GM06990 (cell line): ENCODE data around the gene ACOX1.

Experiments
- DNase-seq: peaks from one replicate; pipeline ENCODE4 v3.0.0-alpha.2; 2011; ENCODE audit not compliant: insufficient read length; ENCODE audit errors: extremely low read depth
- H3K27me3 ChIP-seq: replicated peaks from 2 replicates; pipeline ENCODE4 v1.6.0; 2011; ENCODE audit warnings: low read length; ENCODE audit not compliant: control insufficient read depth, insufficient read depth
- H3K36me3 ChIP-seq: 2 replicates; pipeline ENCODE4 v1.5.1; 2011; ENCODE audit warnings: low read length; ENCODE audit not compliant: control insufficient read depth, insufficient read depth
- H3K4me3 ChIP-seq: replicated peaks from 2 replicates; pipeline ENCODE4 v1.5.1; 2011; ENCODE audit warnings: low read depth, mild to moderate bottlenecking, control low read depth, low read length
- TF ChIP-seq, protein P1 (sequence below): IDR thresholded peaks from 2 replicates; pipeline ENCODE4 v1.5.1; 2011; ENCODE audit warnings: low read length, control low read depth, mild to moderate bottlenecking, inconsistent platforms; ENCODE audit not compliant: insufficient read depth, poor library complexity, severe bottlenecking

The ACOX1 gene

DNA sequence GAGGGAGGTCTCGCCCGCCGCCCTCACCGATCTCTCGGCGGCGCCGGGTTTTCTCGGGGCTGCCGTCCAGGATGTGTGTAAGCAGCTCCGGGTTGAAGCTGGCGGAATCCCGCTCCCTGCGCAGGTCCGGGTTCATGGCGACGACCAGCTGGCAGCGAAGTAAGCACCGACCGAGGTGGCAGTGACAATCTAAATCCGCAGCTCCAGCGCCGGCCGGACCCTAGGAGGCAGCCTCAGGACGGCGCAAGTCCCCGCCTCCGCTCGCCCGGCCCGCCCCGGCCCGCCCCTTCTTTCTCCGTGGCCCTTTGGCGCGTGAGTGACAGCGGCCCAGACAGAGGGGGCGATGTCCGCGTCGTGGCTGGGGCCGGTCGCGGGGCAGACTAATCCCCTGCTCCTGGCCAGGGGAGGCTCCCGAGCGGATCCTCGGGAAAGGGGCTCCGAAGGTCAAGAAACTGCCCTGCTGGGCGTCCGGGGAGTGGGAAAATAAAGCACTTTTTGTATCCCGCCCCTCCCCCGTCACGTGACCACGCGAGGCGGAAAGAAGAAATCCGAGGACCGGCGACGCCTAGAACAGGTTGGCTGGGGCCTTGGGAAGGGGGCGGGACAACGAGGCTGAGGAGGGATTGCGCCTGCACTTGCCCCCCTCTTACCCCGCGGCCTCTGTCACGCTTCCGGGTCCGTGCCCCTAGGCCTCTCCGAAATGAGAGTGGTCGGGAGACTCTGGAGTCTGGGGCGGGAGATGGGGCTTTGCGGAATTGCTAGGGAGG, at the start of gene ACOX1, which contains the start of gene TEN1:
Gene ACOX1 (minus strand): TSS at position 229 of the 767 bp plus-strand sequence. CDS start 93 bp downstream, at position 136.
Gene TEN1 (plus strand): TSS at position 303 of the 767 bp plus-strand sequence. CDS start 6,953 bp downstream, outside the sequence.
- DNase-seq: peak; percentile 96
- TF ChIP-seq, protein P1, sequence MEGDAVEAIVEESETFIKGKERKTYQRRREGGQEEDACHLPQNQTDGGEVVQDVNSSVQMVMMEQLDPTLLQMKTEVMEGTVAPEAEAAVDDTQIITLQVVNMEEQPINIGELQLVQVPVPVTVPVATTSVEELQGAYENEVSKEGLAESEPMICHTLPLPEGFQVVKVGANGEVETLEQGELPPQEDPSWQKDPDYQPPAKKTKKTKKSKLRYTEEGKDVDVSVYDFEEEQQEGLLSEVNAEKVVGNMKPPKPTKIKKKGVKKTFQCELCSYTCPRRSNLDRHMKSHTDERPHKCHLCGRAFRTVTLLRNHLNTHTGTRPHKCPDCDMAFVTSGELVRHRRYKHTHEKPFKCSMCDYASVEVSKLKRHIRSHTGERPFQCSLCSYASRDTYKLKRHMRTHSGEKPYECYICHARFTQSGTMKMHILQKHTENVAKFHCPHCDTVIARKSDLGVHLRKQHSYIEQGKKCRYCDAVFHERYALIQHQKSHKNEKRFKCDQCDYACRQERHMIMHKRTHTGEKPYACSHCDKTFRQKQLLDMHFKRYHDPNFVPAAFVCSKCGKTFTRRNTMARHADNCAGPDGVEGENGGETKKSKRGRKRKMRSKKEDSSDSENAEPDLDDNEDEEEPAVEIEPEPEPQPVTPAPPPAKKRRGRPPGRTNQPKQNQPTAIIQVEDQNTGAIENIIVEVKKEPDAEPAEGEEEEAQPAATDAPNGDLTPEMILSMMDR: peak; percentile 40
- Histone ChIP-seq H3K4me3 (peak within 1 kb of the TSS; percentile 70), H3K27me3 (no peaks in the 10 kb centered on the region), H3K36me3 (no peaks in the 10 kb centered on the region)

DNA sequence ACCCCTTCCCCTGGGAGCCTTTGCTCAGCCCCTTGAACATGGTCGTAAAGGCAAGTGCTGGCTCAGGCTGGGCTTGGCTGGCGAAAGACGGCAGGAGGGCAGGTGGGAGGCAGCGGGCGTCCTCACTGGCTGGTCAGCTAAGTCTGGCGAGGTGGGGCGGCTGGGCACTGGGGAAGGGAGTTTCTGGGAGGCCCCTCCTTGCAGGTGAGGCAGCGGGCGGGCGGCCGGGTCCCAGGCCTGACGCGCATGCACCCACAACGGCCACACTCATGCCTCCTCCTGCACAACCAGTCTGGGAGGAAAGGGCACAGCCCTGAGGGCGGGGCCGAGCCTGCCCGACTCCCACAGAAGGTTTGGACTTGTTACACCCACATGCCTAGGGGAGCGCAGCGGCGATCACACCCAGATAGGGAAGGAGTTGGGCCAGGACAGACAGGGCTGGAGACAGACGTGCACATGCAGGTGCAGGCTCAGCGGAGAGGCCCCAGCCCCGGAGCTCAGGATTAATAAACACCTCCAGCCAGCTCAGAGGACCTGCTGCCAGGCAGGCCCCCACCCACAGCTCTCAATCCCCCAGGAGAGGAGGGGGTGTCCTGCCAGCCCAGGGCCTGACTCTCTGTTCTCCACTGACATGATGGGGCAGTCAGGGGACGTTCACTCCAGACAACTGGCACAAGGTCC, 48.3 kb upstream of the ACOX1 start, which contains the start of gene EVPL:
Gene EVPL (minus strand): TSS at position 148 of the 681 bp plus-strand sequence. CDS start 108 bp downstream, at position 40.
- no peak for DNase-seq
- TF ChIP-seq, protein P1: no peak
- H3K27me3 ChIP-seq: no peaks in the 10 kb centered on the region; the same call in 1 of the 2 replicates
- H3K36me3 ChIP-seq: no peaks in the 10 kb centered on the region
- no peak within 1 kb of the TSS for H3K4me3 ChIP-seq

- TF ChIP-seq, protein P1: no peak
- Histone ChIP-seq H3K27me3 (no peaks in the 10 kb centered on the region; the same call in 1 of the 2 replicates), H3K4me3 (no peak overlapping the region), H3K36me3 (no peaks in the 10 kb centered on the region)
- no peak for DNase-seq
These were observed 47.8 kb upstream of the ACOX1 start for GRCh38 chr17:76026714-76027158.

GRCh38 chr17:76025294-76025693, 46.3 kb upstream of the ACOX1 start:
- Histone ChIP-seq H3K36me3 (no peaks in the 10 kb centered on the region), H3K4me3 (no peak overlapping the region), H3K27me3 (no peaks in the 10 kb centered on the region; the same call in 1 of the 2 replicates)
- TF ChIP-seq, protein P1: no peak
- no peak for DNase-seq

GRCh38 chr17:76024353-76024752, 45.4 kb upstream of the ACOX1 start:
- Histone ChIP-seq H3K36me3 (no peaks in the 10 kb centered on the region), H3K27me3 (no peaks in the 10 kb centered on the region; the same call in 1 of the 2 replicates), H3K4me3 (no peak overlapping the region)
- TF ChIP-seq, protein P1: no peak
- no peak for DNase-seq
